Keratinocyte (primary cell): ENCODE data around the gene RIF1. TPM values are rescaled to one million over a fixed set of nuclear protein-coding genes. Genes with fewer than 3 reads are reported as not detected.

Source experiments
- DNase-seq: peaks from one replicate; pipeline ENCODE4 v3.0.0-alpha.2; 2011; ENCODE audit warnings: low read depth, missing footprints, low spot score
- FAIRE-seq: peaks from 2 replicates; lab custom pipeline; 2011; peaks lifted over from hg19 to GRCh38; lab: Jason Lieb, UNC
- H2AFZ ChIP-seq: 2 replicates; pipeline ENCODE4 v1.6.0; 2012; ENCODE audit warnings: low read length, control low read depth, inconsistent platforms; ENCODE audit not compliant: control insufficient read depth
- H3K27ac ChIP-seq: 2 replicates; pipeline ENCODE4 v1.5.1; 2011; ENCODE audit warnings: low read length; ENCODE audit not compliant: control insufficient read depth, insufficient read depth
- H3K27me3 ChIP-seq: 3 replicates; pipeline ENCODE4 v1.6.0; 2011; ENCODE audit warnings: low read length; ENCODE audit not compliant: control insufficient read depth, insufficient read depth; ENCODE audit errors: extremely low read depth
- H3K36me3 ChIP-seq, 2 experiments: 2 replicates in 1 of 2; 3 replicates in 1 of 2; pipeline ENCODE4 v1.5.1; 2011; ENCODE audit warnings: low read length in 2 of 2, mild to moderate bottlenecking in 1 of 2; ENCODE audit not compliant: control insufficient read depth in 2 of 2, insufficient read depth in 2 of 2; ENCODE audit errors: extremely low read depth in 1 of 2
- H3K4me1 ChIP-seq: 3 replicates; pipeline ENCODE4 v1.5.1; 2011; ENCODE audit warnings: low read length; ENCODE audit not compliant: control insufficient read depth, insufficient read depth; ENCODE audit errors: extremely low read depth
- H3K4me2 ChIP-seq: 3 replicates; pipeline ENCODE4 v1.6.0; 2011; ENCODE audit warnings: low read depth, low read length; ENCODE audit not compliant: control insufficient read depth, insufficient read depth; ENCODE audit errors: extremely low read depth
- H3K4me3 ChIP-seq, 3 experiments: fragments of 200-600 bp in 1 of 3; sonication (generic) in 1 of 3; 2 replicates in 2 of 3; 3 replicates in 1 of 3; pipeline ENCODE4 v1.5.1; 2011 to 2016; ENCODE audit warnings: low read length in 3 of 3, mild to moderate bottlenecking in 3 of 3, control low read depth in 2 of 3, inconsistent platforms in 1 of 3, low read depth in 1 of 3, mixed read lengths in 1 of 3, mixed run types in 1 of 3, moderate library complexity in 1 of 3; ENCODE audit not compliant: control insufficient read depth in 2 of 3, insufficient read depth in 2 of 3; ENCODE audit errors: extremely low read depth in 1 of 3
- H3K79me2 ChIP-seq: 2 replicates; pipeline ENCODE4 v1.6.0; 2012; ENCODE audit warnings: low read length; ENCODE audit not compliant: control insufficient read depth, insufficient read depth
- H3K9ac ChIP-seq: 3 replicates; pipeline ENCODE4 v1.6.0; 2011; ENCODE audit warnings: low read length; ENCODE audit not compliant: control insufficient read depth, insufficient read depth; ENCODE audit errors: extremely low read depth
- H3K9me1 ChIP-seq: 3 replicates; pipeline ENCODE4 v1.6.0; 2011; ENCODE audit warnings: low read length; ENCODE audit not compliant: control insufficient read depth, insufficient read depth; ENCODE audit errors: extremely low read depth
- H3K9me3 ChIP-seq: 2 replicates; pipeline ENCODE4 v1.5.1; 2012; ENCODE audit warnings: low read depth, low read length; ENCODE audit not compliant: control insufficient read depth
- H4K20me1 ChIP-seq: 3 replicates; pipeline ENCODE4 v1.6.0; 2011; ENCODE audit warnings: low read length; ENCODE audit not compliant: control insufficient read depth, insufficient read depth; ENCODE audit errors: extremely low read depth
- EZH2 ChIP-seq: IDR thresholded peaks from one replicate; pipeline ENCODE4 v1.6.1; 2012; ENCODE audit warnings: inconsistent platforms, mild to moderate bottlenecking, low read length, moderate library complexity
- dilution Hi-C: fragments of 300-500 bp; cut with MboI; formaldehyde crosslinking; loops from one replicate; pipeline ENCODE4 v1.7.0; 2020; ENCODE audit warnings: low sequenced_read_pairs; ENCODE audit not compliant: extremely low pct_ligation_motif_present
- polyA plus RNA-seq, 5 experiments: library from polyadenylated mRNA; depleted of rRNA in 3 of 5; stranded (reverse) in 3 of 5; stranded (forward) in 1 of 5; unstranded in 1 of 5; fragments of >200 nt; gene quantifications; 1 replicate in 1 of 5; 2 replicates in 3 of 5; 3 replicates in 1 of 5; pipeline versions ENCODE4 v1.2.1 to v1.2.3, GENCODE V29; 2011 to 2012; ENCODE audit warnings: missing spikeins in 2 of 5, low read depth in 1 of 5, low replicate concordance in 1 of 5
- TF ChIP-seq, protein P1 (sequence below), 3 experiments: IDR thresholded peaks in 1 of 3; conservative IDR thresholded peaks in 1 of 3; optimal IDR thresholded peaks in 1 of 3; 2 replicates in 2 of 3; 3 replicates in 1 of 3; pipeline versions ENCODE3 to v1.5.1; 2011; ENCODE audit warnings: low read length in 3 of 3, mild to moderate bottlenecking in 3 of 3, moderate library complexity in 2 of 3, control low read depth in 1 of 3, inconsistent platforms in 1 of 3; ENCODE audit not compliant: insufficient read depth in 2 of 3; ENCODE audit errors: extremely low read depth in 1 of 3

The RIF1 gene
- polyA plus RNA-seq, 1 donor (not counting 4 experiments of a cell fraction or from before 2014, with no cell fraction given): 11.5 TPM

DNA sequence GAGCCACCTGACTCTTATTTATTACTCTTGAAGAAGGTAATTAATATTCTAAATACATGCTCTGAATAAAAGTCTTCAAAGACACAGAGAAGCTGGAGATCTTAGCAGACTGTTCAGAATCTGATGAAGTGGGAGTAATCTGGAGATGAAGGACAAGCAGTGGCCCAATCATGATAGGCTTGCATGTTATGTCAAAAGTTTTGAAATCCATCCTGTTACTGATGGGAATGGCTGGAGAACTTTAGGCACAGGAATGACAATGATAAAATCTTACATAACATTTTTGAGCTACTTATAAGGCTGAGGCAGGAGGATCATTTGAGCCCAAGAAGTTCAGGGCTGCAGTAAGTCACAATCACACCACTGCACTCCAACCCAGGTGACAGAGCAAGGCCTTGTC, 2.4 kb upstream of the RIF1 start:
- DNase-seq: no peak
- H2AFZ ChIP-seq: no peak overlapping the region
- H3K27me3 ChIP-seq: no peaks in the 10 kb centered on the region
- H3K4me3 ChIP-seq: no peak overlapping the region
- H3K9me3 ChIP-seq: no peaks in the 10 kb centered on the region
- peaks cover 0 to 7% of the 10 kb centered on the region in 2 experiments for H3K36me3 ChIP-seq
- H3K4me1 ChIP-seq: peaks cover 3% of the 10 kb centered on the region
- H3K27ac ChIP-seq: no peak overlapping the region
- no peak for FAIRE-seq
- H3K4me2 ChIP-seq: no peak overlapping the region
- no peak for TF ChIP-seq EZH2
- TF ChIP-seq, protein P1, sequence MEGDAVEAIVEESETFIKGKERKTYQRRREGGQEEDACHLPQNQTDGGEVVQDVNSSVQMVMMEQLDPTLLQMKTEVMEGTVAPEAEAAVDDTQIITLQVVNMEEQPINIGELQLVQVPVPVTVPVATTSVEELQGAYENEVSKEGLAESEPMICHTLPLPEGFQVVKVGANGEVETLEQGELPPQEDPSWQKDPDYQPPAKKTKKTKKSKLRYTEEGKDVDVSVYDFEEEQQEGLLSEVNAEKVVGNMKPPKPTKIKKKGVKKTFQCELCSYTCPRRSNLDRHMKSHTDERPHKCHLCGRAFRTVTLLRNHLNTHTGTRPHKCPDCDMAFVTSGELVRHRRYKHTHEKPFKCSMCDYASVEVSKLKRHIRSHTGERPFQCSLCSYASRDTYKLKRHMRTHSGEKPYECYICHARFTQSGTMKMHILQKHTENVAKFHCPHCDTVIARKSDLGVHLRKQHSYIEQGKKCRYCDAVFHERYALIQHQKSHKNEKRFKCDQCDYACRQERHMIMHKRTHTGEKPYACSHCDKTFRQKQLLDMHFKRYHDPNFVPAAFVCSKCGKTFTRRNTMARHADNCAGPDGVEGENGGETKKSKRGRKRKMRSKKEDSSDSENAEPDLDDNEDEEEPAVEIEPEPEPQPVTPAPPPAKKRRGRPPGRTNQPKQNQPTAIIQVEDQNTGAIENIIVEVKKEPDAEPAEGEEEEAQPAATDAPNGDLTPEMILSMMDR (optimal IDR thresholded peaks at IDR 0.05 in 1 of 3, IDR thresholded peaks at IDR 0.05 in 1 of 3, conservative IDR thresholded peaks at IDR 0.05 in 1 of 3; ENCODE audit: extremely low read depth in 1 of 3, insufficient read depth in 2 of 3, low read length in 3 of 3): no peak
- H4K20me1 ChIP-seq: no peaks in the 10 kb centered on the region
- peaks cover 23% of the 10 kb centered on the region for H3K79me2 ChIP-seq
- H3K9ac ChIP-seq: no peak overlapping the region
- dilution Hi-C loops: no loop called here
- H3K9me1 ChIP-seq: no peaks in the 10 kb centered on the region

DNA sequence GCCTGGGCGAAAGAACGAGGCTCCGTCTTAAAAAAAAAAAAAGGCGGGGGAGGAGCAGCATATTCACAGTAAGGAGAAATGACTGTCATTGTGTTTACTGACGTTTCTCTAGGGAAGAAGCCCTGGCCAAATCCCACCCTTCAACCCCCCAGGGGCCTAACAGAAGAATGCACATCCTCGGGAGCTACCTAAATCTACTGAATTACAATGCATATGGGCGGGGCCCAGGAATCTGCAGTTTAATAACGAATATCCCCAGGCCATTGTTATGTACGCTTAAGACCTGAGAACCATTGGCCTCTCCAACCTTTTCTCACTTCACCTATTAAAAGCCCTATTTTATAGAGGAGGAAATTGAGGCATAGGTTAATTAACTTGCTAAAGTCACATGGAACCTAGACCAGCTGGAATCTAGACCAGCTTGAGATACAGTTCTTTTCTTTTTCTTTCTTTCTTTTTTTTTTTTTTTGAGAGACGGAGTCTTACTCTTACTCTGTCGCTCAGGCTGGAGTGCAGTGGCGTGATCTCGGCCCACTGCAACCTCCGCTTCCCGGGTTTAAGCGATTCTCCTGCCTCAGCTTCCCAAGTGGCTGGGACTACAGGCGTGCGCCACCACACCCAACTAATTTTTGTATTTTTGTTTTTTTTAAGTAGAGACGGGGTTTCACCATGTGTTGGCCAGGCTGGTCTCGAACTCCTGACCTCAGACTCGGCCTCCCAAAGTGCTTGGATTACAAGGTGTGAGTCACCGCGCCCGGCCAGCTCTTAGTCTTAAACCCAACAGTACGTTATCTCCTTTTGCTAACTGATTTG, 708 bp upstream of the RIF1 start:
- Histone ChIP-seq H3K79me2 (peaks cover 37% of the 10 kb centered on the region), H3K36me3 (peaks cover 1 to 13% of the 10 kb centered on the region in 2 experiments), H4K20me1 (no peaks in the 10 kb centered on the region), H3K9me1 (no peaks in the 10 kb centered on the region), H3K4me3 (peak overlapping the region in 1 of 3 experiments; percentile 88), H3K9me3 (no peaks in the 10 kb centered on the region), H3K4me1 (peaks cover 3% of the 10 kb centered on the region), H3K9ac (no peak overlapping the region), H3K27ac (peak overlapping the region; percentile 91), H2AFZ (peak overlapping the region; percentile 27), H3K4me2 (no peak overlapping the region), H3K27me3 (no peaks in the 10 kb centered on the region)
- no peak for TF ChIP-seq EZH2
- TF ChIP-seq, protein P1 (optimal IDR thresholded peaks at IDR 0.05 in 1 of 3, IDR thresholded peaks at IDR 0.05 in 1 of 3, conservative IDR thresholded peaks at IDR 0.05 in 1 of 3; ENCODE audit: extremely low read depth in 1 of 3, insufficient read depth in 2 of 3, low read length in 3 of 3): no peak
- no peak for DNase-seq
- FAIRE-seq: no peak
- dilution Hi-C loops: no loop called here
